ENCODE results near the gene OSGEP. TPM values are rescaled to one million over a fixed set of nuclear protein-coding genes. Genes with fewer than 3 reads are reported as not detected.

The OSGEP gene
- total RNA-seq, 1 donor from 2014 or later: 11.5 TPM

- DNase-seq (ENCODE audit: low spot score) (no peak), ATAC-seq (no peak)
Observed at GRCh38 chr14:20400965-20401593, 53.5 kb downstream of the OSGEP start.

- ATAC-seq (no peak), DNase-seq (ENCODE audit: low spot score) (no peak)
Observed at GRCh38 chr14:20400589-20400964, 54.0 kb downstream of the OSGEP start.

GRCh38 chr14:20397511-20397910, 57.1 kb downstream of the OSGEP start:
- no peak for DNase-seq (ENCODE audit: low spot score)
- no peak for ATAC-seq

Other genes starting within 250 kb of the OSGEP start
- gene OR11H6, start 231.1 kb downstream of the OSGEP start, total RNA-seq: not detected
- gene OR11H7, start 225.8 kb downstream of the OSGEP start, total RNA-seq: not detected
- not detected for gene OR11H4, start 215.5 kb downstream of the OSGEP start, total RNA-seq
- gene TTC5, start 148.9 kb downstream of the OSGEP start, total RNA-seq: 4.3 TPM
- 30.5 TPM for gene CCNB1IP1, start 121.5 kb downstream of the OSGEP start, total RNA-seq
- gene PARP2, start 111.2 kb downstream of the OSGEP start, total RNA-seq: 8.9 TPM
- 14.9 TPM for gene TEP1, start 41.3 kb downstream of the OSGEP start, total RNA-seq
- 0.20 TPM for gene KLHL33, start 18.6 kb downstream of the OSGEP start, total RNA-seq
- gene APEX1, start 414 bp upstream of the OSGEP start, total RNA-seq: 50.9 TPM
- gene PIP4P1, start 6.6 kb upstream of the OSGEP start, total RNA-seq: 11.7 TPM
- 45.0 TPM for gene PNP, start 14.6 kb upstream of the OSGEP start, total RNA-seq
- 0.91 TPM for gene RNASE10, start 50.7 kb upstream of the OSGEP start, total RNA-seq
- gene RNASE9, start 106.2 kb upstream of the OSGEP start, total RNA-seq: not detected
- gene RNASE11, start 133.2 kb upstream of the OSGEP start, total RNA-seq: not detected
- gene RNASE12, start 136.6 kb upstream of the OSGEP start, total RNA-seq: not detected
- gene OR6S1, start 186.9 kb upstream of the OSGEP start, total RNA-seq: not detected
- gene RNASE4, start 229.7 kb upstream of the OSGEP start, total RNA-seq: 152 TPM
- 685 TPM for gene ANG, start 234.0 kb upstream of the OSGEP start, total RNA-seq